HG03045 (cell line): ENCODE results near the gene GPR39.
"Not testable (repeated sequence)": the region's sequence is repeated elsewhere in the genome, so short reads cannot be mapped to it uniquely, and the experiment has no call there.

Experiments used
- ATAC-seq: cut with Tn5 transposase; IDR thresholded peaks from one replicate; pipeline ENCODE4 v1.9.1; 2021; ENCODE audit warnings: mild to moderate bottlenecking, moderate library complexity; ENCODE audit not compliant: unreplicated experiment

The GPR39 gene

GRCh38 chr2:132484144-132484543 lies 67.5 kb downstream of the GPR39 start:
- ATAC-seq: no peak

GRCh38 chr2:132488491-132488890 lies 71.9 kb downstream of the GPR39 start:
- no peak for ATAC-seq

- no peak for ATAC-seq
Measured at GRCh38 chr2:132489150-132489549, 72.5 kb downstream of the GPR39 start.

GRCh38 chr2:132495881-132496280 lies 79.3 kb downstream of the GPR39 start:
- no peak for ATAC-seq

GRCh38 chr2:132496555-132496954 lies 80.0 kb downstream of the GPR39 start:
- ATAC-seq: no peak

GRCh38 chr2:132497591-132497990 lies 81.0 kb downstream of the GPR39 start:
- no peak for ATAC-seq

GRCh38 chr2:132503701-132504100 lies 87.1 kb downstream of the GPR39 start:
- ATAC-seq: no peak

- no peak for ATAC-seq
Measured at GRCh38 chr2:132515010-132515409, 98.4 kb downstream of the GPR39 start.

- ATAC-seq: no peak
Measured at GRCh38 chr2:132517386-132517785, 100.8 kb downstream of the GPR39 start.

GRCh38 chr2:132518302-132518701 lies 101.7 kb downstream of the GPR39 start:
- ATAC-seq: no peak

GRCh38 chr2:132519566-132519965 lies 103.0 kb downstream of the GPR39 start:
- ATAC-seq: no peak

GRCh38 chr2:132521341-132521740 lies 104.7 kb downstream of the GPR39 start:
- no peak for ATAC-seq

- no peak for ATAC-seq
Measured at GRCh38 chr2:132522901-132523300, 106.3 kb downstream of the GPR39 start.

GRCh38 chr2:132537061-132537460 lies 120.5 kb downstream of the GPR39 start:
- ATAC-seq: not testable (repeated sequence)

GRCh38 chr2:132538331-132538855 lies 121.8 kb downstream of the GPR39 start:
- ATAC-seq: no peak

- ATAC-seq: no peak
Measured at GRCh38 chr2:132540166-132540565, 123.6 kb downstream of the GPR39 start.

GRCh38 chr2:132542953-132543569 lies 126.5 kb downstream of the GPR39 start:
- no peak for ATAC-seq

GRCh38 chr2:132544006-132544630 lies 127.5 kb downstream of the GPR39 start:
- ATAC-seq: no peak

GRCh38 chr2:132547090-132547687 lies 130.6 kb downstream of the GPR39 start:
- ATAC-seq: no peak

GRCh38 chr2:132549935-132550670 lies 133.5 kb downstream of the GPR39 start:
- no peak for ATAC-seq

GRCh38 chr2:132550946-132551345 lies 134.3 kb downstream of the GPR39 start:
- no peak for ATAC-seq
